NCI-H1092 (cell line): ENCODE measurements around the gene NUP214.
"Not testable (repeated sequence)": the region's sequence is repeated elsewhere in the genome, so short reads cannot be mapped to it uniquely, and the experiment has no call there.

Experiments
- DNase-seq: peaks from one replicate; lab custom pipeline; 2025; lab: John Stamatoyannopoulos, UW

Gene NUP214

DNA sequence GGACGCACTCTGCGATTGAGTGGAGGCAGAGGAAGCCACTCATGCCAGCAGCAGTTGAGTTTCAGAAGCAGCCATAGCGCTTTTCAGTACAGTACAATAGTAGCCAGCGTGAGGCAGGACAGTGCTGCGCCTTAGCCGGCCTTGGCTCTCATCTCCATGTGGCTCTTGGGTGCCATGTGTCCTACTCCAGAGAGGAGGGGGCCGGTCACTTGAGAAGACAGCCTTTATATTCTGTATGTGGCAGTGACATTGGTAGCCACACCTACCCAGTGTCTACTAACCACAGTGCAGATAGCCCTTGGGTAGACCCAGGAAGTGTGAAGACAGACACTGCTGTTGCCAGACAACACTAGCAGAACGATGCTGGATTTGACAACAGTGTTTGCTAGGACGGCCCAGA, 108.6 kb downstream of the NUP214 start:
- no peak for DNase-seq

DNA sequence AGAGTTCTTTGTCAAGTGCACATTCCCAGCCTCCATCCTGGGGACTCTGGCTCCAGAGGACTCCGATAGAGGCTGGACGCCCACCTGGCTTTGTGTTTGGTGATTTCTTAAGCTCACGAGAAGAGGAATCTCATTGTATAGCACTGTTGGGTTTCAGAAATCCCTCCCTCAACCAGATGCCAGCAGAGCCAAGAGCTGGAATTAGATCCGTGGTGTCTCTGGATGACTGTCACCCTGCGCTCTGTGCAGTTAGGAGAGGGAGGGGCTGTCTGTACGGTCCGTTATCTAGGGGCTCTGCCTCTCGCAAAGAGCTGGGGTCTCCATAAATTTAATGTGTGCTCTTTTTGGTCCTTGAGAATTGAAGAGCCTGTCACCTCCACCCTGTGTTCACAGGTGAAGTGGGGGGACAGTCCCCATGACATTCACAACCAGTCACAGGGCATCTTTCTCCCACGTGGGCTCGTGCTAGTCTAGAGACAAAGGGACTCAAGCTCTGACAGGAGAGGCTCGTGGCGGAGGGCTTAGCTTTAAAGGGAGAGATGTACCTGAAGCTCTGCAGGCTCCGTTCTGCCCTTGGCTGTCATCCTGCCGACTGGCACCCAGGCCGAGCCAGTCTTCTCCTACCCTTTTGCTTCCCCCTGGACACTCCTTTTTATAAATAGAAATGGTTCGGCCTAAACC, 109.6 kb downstream of the NUP214 start:
- no peak for DNase-seq

DNA sequence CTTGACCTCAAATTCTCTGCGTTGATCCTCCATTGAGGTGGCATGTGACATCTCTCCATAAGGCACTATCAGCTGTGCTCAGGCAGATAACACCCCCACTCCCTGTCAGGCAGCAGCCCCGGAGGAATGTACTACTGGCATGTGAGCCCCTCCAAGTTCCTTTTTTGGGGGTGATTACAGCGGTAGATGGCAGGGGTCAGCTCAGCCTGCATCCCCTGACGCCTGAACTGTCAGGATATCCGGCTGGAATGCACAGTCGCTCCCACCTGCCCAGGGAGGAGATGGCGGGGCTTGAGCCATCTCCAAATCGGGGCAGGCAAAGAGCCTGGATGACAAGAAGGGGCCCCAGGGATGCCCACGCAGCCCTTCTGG, 110.1 kb downstream of the NUP214 start:
- DNase-seq: no peak

DNA sequence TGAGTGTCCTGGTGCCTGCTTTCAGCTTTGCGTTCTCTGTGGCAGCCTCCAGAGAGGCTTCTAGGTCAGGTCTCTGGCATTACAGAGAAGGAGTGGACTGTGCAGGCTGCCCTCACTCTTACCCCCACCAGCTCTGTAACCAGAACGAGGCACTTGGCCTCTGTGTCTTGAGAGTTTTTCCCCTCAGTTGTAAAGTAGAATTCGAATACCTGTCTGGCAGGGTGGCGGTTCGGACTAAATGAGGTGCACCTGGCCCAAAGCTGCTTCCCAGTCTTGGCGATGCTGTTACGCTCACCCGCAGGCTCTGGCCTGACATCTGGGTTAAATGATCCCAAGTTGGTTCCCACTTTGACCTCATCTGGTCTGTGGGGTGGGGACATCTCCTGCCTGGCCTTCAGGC, 110.8 kb downstream of the NUP214 start:
- DNase-seq: no peak

DNA sequence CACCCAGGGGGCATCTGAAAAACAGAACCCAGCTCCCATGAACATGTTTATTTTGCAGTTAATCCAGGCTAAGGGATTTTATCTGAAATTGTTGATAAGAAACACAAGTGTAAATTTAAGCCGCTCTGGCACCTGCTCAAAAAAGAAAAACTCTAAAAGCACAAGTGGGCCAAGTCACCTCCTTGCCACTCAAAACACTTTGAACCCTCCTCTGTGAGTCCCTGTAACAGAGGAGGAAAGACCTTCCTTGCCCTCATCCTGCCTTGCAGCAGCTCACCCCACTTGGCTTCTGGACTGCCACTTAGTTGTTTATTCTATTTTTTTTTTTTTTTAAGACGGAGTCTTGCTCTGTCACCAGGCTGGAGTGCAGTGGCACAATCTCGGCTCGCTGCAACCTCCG, 111.4 kb downstream of the NUP214 start:
- DNase-seq: no peak

DNA sequence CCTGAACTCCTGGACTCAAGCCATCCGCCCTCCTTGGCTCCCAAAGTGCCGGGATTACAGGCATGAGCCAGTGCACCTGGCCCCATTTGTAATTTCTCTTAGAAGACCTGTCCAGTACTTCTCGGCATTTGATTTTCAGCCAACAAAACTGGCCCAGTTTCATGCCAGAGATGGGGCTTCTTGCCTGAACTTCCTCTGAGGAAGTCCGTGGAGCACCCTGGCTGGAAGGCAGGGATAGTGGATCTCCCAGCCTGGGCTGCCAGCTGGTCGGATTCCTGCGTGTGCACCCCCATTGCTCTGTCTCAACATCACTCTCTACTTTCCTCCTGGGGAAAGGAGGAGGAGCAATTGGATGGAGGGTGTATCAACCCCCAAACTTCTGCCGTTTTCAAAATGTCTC, 111.9 kb downstream of the NUP214 start:
- DNase-seq: no peak

DNA sequence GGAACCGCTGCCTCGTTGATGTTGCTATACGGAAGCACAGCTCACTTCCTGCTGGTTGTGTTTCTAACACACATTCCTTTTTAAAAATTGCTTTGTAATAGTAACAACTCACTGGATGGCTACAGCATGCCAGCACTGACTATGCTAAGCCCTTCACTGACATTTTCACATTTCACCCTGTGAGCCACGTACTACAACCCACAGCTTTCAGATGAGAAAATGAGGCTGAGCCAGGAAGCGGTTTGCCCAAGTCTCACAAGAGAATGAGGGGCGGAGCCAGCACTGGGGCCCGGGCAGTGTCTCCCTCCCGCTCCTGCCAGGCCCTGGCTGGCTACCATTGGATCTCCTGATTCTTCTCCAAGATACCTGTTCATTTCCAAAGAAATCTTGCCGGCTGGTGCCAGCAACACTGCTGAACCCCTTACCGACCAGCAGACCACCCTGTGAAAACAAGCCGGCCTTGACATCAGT, 112.6 kb downstream of the NUP214 start:
- DNase-seq: no peak

DNA sequence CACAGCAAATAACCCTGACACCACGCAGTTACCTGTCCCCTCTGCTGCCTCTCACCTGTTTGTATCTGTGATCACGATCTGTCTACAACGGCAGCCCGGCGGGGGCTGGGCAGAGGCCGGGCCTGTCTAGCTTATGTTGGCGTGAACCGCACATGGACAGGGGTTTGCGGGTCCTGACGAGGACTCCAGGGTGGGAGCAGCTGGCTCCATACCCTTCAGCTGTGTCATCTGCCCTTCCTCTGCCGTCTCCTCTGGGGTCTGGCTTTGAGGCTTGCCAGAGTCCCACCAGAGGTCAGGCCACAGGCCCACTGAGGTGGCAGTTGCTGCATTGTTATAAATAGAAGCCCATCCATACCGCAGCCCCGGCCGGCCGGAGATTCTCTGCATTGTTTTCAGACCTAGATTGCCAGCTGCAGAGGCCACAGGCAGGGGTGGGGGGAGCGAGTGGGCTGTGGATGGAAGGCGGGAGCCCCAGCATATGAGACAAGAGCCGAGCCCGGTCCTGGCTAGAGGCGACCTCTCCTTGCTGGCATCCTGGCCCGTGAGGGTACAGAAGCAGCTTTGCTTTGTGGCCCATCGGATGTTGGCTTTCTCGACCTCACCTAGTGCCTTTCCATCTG, 113.1 kb downstream of the NUP214 start:
- no peak for DNase-seq

DNA sequence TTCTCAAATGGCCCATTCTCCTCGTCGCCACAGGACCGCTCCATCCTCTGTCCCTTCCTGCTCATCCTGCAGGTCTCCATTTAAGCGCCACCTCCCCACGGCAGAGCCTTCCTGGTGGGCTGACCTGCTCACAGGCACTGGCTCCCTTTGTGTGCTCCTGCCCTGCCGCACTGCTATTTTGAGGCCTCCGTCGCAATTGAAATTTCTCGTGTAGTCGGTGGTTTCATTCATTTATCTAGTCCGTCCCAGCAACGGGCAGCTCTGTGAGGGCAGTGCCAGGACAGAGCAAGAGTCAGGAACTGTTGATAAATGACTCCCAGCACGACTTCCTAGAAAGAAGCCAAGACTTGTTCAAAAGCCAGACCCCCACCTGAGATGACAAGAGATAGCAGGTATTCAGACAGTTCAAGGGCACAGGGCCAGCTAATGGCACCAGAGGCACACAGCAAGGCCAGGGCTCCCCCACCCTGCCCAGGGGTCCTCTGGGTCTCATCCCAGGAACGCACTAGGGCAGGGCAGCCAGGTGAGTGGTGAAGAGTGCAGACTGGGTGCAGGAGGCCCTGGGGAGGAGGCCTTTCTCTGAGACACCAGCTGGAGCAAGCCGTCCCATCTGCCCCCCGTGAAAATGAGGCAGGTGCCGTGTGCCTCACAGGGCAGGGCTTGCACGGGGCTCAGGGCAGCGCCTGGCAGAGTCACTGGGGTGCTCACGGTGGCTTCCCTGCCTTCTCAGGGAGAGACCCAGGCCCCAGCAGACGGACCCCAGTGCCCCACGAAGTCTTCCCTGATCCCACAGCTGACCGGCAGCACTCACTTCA, 114.0 kb downstream of the NUP214 start:
- DNase-seq: no peak

DNA sequence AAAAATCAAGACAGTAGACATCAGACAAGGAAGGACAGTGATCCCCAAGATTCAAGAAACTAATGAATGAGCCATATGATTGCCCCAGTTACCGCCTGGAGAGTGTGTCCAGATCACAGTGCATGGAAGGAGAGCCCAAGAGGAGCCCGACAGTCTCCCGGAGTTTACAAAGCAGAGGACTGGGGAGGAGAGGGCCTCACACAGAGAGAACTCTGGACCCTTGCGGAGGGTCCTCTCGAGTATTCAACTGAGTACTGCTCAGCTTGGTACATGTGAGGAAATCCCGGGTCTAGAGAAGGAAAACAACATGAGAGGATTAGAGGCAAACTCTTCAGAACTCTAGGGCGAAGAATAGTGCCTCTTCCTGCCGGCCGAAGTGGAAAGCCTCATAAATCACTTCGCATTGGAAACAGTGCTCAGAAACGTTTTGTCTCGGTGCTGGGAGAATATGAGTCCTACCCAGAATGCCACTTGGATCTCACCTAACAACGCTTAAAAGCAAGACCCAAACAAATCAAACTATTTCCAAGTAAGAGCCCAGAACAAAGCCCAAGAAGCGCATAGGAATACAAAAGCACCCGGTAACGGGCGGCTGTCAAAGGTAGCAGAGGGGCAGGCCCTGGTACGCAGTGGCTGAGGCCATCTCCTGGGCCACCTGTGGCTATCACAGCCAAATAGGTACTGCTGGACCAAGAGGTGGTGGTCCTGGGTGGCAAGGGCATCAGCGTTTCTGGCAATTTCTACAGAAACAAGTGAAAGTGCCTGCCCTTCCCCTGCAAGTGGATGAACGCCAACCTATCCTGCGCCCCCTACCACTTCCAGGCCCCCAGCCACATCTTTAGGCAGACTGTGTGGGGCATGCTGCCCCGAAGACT, 114.9 kb downstream of the NUP214 start:
- DNase-seq: no peak

DNA sequence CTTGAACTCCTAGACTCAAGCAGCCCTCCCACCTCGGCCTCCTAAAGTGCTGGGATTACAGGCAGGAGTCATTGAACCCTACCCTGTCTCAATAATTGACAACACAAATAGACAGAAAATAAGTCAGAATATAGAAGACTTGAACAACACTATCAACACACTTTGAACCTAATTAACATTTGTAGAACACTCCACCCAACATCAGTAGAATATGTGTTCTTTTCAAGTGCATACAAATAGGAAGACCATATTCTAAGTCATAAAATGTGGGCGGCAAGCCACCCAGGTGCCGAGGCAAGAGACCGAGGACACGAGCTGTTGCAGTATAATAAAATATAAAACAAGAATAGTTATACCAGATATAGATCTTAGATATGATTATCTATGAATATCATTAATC, 118.9 kb downstream of the NUP214 start:
- DNase-seq: not testable (repeated sequence)

DNA sequence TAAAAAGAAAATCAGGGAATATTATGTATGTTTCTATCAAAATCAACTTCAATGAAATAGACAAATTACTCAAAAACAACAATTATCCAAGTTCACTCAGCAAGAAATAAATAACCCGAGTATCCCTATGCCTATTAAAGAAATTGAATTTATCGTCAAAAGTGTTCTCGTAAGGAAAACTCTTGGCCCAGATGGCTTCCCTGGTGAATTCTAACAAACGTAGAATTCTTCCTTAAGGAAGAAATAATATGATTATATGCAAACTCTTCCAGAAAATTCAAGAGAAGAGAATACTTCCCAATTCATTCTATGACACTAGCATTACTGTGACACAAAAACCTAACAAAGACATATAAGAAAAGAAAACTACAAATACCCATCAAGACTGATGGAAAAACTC, 121.2 kb downstream of the NUP214 start:
- DNase-seq: no peak

DNA sequence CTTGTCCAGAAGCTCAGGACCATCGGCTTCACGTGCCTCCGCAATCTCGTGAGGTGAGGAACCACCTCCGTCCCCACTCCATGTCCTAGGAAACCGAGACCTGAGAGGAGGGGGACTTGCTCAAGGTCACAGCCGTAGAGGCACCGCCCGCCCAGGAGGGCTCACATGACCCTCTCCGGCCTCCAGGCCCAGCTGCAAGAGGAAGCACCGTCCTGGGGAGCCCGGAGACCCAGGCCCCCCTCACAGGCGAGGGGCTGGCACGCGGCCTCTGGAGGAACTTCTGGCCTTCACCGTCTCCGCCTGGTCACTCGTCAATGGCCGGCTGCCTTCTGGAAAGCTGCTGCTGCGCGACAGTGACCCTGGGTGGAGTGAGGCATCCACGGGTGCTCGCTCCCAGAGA, 126.7 kb downstream of the NUP214 start:
- no peak for DNase-seq

DNA sequence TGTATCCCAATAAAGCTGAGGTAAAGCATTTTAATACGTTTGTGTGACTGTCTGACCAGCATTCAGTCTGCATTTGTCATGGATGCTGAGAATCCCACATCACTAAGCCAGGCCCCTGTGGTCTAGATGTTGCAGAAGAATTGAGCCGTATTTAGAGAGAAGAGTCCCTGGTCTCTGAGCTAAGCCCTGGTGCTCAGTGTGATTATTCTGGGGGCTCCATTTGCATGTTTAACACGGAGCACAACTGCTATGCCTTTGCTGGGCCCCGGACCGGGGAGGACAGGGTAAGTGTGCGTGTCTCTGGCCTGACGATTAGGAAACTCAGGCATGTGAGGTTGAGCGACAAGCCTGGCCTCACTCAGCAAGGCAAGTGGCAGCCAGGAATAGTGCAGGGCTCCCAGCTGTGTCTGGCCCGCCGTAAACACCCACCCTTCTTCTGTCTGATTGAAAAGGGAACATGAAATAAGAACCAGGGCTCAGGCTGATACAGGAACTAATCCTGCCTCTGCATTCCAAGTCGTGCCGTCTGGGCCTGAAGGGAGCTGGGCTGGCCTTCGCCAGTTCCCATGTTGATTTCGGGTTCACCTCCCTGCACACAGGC, 128.6 kb downstream of the NUP214 start:
- no peak for DNase-seq

DNA sequence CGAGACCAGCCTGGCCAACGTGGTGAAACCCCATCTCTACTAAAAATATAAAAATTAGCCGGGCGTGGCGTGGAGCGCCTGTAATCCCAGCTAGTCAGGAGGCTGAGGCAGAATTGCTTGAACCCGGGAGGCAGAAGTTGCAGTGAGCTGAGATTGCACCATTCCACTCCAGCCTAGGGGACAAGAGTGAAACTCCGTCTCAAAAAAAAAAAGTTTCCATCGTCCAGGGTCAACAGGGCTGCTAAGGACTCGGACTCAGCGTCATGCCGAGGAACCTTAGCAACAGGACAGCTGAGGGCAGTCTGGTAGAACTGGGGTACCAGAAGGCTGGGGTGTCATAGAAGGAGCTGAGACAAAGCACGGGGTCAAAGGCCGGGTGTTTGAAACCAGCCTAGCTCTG, 129.2 kb downstream of the NUP214 start:
- DNase-seq: no peak

DNA sequence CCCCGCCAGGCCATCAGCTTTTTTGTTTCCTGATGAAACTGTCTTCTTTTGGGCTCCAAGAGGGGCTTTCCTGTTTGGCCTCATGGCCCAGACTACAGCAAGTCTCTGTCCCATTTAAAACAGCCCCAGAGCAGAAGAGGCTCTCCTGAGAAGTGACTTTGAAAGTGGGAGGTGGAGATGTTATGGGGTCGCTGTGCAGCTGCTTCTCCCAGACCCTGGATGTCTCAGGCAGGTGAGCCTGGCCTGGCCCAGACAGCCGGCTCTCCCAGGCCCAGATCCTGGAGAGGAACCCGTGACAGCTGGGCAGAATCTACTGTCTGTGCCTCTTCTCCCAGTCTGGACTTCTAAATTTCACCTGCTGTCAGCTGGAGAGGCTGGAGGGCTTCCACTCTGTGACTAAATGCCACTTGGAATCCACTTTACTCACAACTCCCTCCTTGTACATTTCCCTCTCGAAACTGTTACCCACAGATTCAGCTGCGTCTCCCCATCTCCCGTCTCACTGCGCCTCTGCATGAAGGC, 130.4 kb downstream of the NUP214 start:
- no peak for DNase-seq

DNA sequence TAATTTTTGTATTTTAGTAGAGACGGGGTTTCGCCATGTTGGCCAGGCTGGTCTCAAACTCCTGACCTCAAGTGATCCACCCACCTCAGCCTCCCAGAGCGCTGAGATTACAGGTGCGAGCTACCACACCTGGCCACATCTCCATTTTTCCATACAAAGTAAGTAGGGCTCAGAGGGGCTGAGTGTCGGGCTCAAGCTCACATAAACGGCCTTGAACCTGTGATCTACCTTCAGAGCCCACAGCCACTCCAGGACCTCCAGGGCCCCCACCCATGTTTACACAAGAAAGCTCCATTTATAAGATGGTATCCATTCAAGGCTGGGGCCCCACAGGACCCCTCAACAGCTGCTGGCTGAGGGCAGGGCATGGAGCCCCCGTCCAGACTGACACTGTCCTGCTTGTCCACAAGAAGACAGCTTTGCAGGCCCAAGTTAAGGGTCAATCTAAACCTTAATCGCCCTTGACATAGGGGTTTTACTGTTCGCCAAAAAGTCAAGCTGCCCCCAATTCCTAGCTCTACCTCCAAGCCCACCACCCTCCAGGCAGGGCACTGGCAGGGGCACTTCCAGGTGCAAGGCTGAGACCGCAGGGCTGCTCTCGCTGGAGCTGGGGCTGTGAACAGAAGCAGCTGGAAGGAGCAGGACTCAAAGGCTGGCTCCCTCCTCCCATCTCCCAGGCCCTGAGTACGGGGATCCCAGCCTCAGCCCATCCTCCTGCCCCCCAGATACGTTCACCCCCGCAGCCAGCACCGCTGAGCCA, 132.1 kb downstream of the NUP214 start:
- no peak for DNase-seq

DNA sequence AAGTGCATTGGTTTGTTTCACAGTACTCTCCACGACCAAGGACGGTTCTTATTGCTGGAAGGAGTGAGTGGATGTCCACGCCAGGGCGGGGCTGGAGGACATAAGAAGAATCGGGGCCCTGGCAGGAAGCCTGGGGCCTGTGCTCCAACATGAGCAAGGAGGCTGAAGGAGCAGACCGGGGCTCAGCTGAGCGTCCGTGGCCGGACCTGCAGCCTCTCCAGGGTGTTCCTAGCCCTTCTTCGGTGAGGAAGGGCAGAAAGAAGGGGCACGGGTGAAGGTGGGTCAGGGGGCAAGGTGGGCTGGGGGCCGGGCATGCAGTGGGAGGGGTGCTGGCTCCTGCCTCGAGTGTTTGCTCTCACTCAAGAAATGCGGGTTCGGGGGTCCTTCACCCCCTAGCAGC, 132.8 kb downstream of the NUP214 start:
- no peak for DNase-seq

DNA sequence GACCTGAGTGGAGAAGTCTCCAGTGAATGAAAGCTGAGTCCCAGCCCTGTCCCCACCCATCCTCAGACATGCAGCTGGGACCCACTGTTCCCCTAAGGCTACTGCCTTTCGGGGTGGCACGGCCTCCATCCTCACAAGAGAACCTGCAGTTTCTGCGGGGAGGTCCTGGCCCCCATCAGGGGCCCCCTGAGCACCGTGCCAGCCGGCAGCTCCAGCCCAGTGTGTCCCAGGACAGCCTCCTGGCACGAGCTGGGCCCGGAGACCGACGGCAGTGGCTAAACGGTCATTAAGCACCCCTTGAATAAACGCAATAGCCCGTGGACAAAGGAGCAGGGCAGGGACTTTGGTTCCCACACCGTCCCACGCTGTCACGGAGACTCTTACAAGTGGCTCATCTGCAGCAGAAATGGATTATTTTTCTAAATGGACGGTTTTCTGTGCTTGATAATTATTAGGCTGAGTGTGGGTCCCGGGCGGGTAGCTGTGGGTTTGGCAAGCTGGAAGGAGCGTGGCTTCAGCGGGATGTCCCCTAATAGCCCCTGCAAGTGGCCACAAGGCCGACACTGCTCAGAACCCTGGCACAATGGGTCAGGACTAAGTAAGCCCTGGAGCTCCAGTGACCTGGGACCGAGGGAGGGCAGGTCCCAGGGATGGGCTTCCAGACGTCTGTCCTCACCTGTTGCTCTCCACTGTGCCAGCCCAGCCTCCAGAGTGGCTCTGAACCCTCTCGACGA, 133.5 kb downstream of the NUP214 start:
- DNase-seq: no peak

DNA sequence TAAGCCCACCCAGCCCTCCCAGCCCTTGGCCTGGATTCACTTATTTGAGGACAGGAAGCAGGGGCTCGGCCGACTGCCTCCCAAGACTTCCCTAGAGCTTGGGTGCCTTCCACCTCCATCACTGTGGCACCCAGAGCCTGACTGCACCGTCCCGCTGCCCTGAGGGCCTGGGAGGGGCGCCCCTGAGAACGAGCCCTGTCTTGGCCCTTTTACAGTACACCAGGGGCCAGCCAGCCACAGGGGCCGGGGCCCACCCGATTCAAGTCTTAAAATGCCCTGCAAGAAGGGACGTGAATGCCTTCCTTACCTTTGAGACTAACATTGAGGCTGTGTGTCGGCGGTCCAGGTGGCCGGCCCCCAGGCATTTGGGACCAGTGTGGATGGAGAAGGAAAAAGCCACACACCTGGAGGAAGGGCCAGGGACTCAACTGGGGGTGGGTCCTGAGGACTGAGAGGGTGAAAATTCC, 134.1 kb downstream of the NUP214 start:
- DNase-seq: no peak
